Globus pallidus (tissue), 1 donor: ENCODE data around the gene GAB3.

ENCODE experiments used
- DNase-seq: peaks from one replicate; pipeline ENCODE4 v3.0.0-alpha.2; 2015; ENCODE audit warnings: low spot score

The GAB3 gene, protein sequence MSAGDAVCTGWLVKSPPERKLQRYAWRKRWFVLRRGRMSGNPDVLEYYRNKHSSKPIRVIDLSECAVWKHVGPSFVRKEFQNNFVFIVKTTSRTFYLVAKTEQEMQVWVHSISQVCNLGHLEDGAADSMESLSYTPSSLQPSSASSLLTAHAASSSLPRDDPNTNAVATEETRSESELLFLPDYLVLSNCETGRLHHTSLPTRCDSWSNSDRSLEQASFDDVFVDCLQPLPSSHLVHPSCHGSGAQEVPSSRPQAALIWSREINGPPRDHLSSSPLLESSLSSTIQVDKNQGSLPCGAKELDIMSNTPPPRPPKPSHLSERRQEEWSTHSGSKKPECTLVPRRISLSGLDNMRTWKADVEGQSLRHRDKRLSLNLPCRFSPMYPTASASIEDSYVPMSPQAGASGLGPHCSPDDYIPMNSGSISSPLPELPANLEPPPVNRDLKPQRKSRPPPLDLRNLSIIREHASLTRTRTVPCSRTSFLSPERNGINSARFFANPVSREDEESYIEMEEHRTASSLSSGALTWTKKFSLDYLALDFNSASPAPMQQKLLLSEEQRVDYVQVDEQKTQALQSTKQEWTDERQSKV

DNA sequence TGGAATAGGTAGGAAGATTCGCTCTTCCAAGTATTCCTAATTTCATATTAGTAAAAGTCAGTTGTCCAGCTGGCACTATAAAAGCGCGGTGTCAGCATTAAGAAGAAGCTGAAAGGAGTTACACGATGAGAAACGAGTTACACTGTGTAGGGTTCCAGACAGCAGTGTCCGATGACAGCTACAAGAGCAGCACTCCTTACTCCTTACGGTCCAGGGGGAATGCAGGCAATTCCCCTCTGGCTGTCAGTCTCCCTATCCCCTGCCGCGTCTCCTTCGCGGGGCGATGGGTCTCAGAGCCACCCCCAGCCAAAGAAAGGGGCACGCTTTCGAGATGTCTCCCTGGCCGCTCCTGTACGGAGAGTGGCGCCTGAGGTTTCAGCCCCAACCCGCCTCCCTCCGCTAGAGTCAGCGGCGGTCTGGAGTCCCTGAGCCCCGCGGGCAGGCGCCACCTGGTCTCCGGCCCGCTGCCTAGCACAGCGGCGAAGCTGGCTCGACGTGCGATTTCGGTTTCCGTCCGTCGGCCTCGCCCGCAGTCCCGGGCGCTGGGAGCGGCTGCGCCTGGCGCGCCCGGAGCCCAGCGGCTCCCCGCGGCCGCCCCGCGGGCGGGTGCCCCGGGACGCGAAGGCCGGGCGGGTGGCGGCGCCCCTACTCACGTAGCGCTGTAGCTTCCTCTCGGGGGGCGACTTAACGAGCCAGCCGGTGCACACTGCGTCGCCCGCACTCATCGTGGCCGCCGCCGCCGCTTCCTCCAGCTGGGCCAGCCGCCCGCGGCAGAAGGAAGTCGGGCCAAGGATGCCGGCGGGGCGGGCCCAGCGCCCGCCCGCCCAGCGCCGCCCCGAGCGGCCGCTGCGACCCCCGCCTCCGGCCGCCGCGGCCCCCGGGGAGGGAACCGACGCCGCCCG is at the start of gene GAB3:
Gene GAB3, minus strand, starts transcription at position 777 of the 902 bp plus-strand sequence. Its CDS starts 52 bp downstream, at position 725.
- DNase-seq, result no peak

DNA sequence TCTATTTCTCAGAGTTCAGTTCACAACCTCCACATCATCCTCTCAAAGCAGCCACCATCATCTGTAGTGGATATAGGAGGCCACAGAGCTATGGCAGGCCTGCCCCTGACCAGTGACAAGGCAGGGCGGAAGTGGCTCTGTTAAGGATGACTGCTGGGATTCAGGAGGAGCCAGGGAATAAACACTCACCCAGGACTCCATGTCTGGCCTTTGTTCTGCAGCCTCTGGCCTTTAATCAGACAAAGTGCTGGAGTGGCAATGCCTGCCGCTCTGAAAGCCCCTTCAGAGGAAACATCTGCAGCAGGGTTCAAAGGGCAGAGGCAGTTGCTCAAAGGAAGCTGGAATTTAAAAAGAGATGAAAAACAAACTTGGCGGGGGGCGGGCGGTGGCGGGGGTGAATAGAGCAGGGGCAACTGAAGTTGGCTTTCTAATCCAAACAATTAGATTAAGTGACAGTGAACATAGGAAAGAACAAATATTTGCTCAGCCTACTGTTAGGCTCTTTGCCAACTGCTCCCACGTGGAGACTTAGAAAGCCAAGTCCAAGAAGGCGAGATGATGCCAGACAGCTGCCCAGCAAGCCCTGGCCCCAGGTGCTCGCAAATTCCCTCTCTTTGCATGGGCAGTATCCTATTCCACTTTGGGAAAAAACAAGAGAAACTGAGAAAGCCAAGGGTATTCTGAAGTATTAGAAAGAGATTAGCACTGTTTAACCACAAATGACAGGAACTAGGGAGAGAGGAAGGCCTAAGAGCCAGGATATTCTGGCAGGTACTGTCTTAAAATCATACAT is 48.9 kb upstream of the GAB3 start:
- DNase-seq, result no peak

DNA sequence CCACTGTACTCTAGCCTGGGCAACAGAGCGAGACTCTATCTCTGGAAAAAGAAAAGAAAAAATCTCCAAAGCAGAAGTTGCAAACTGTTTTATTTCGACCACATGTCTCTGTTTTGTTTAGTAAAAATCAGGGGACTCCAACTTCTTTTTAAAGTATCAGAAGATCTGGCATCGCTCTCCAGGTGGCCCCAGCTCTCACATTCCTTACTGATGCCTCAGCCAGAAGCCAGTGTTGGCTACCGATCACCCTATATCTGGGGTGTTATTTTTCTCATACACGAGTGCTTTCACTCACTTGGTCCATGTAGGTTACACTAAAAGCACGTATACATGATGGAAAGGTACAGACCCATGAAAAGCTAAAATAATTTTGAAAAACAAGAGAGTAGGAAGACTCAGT is 46.1 kb upstream of the GAB3 start:
- no peak for DNase-seq

DNA sequence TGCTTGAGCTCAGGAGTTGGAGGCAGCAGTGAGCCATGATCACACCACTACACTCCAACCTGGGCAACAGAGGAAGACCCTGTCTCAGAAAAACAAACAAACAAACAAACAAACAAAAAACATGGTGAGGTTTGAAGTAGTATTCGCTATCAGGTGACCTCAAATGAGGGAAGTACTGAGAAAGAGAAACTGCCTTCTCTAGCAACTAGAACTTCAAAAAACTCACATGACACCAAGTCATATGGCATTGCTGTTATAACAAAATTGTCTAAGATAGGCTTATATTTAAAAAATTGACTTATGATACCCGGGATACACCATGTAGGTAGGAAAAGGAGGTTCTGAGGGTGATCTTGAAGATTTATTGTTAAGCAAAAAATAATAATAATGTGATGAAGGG is 44.1 kb upstream of the GAB3 start:
- no peak for DNase-seq

DNA sequence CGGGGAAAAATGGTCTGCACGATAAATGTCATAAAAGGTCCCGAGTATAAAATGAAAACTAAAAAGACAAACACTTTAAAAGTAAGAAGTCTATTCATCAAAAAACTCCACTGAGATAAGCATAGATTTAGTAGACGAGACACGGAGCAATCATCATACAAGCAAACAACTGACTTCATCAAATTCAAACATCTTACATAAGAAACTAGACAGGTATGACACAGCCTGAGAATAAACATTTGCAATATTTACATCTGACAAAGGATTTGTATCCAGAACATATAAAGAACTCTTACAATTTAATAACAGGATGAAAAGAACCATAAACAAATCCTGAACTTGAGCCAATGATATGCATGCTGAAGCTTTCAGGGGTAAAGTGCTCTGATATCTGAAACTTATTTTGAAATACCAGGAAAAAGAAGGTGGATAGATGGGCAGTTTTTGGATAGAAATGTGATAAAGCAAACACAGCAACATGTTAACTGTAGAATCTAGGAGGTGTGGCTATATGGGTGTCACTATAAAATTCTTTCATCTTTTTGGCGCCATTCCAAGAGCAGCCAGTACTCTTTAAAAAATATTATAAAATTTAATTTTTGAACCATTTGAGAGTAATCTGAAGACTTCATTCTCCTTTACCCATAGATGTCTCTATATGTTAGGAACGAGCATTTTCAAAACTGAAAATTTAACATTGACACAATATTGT is 42.4 kb upstream of the GAB3 start:
- DNase-seq, result no peak

DNA sequence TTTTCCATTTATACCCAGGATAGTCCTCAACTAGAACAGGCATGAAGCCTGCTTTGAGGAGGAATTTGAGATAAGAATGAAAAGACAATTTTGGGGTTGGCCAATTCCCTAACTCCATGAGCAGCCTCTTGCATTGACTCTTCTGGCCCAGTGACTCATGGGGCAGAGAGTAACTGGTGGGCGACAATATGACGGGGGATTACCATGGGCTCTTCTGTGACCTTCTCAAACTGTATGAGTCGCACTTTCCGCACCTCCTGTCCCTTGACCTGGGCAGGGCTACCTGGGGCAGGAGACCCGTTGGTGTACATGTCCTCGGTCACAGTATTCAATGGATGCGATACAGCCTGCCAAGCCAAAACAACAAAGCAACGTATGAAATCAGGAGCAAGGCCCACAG is 41.1 kb upstream of the GAB3 start:
- no peak for DNase-seq

DNA sequence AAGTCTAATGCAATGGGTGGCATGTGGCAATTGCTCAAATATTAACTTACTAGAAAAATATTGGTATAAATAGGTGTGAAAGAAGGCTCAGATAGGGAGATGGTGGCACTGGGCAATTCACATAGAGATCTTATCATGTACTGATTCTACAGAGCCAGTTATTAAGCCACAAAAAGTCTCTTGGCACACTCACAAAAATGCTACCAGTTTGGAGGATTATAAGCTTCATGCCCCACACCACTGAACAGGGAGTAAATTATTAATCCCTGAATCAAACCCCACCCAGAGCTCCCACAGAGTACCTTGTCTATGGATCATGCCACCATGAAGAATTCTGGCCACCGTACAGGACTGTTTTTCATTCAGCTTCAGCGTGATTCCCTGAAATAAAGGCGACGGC is 40.6 kb upstream of the GAB3 start:
- no peak for DNase-seq

DNA sequence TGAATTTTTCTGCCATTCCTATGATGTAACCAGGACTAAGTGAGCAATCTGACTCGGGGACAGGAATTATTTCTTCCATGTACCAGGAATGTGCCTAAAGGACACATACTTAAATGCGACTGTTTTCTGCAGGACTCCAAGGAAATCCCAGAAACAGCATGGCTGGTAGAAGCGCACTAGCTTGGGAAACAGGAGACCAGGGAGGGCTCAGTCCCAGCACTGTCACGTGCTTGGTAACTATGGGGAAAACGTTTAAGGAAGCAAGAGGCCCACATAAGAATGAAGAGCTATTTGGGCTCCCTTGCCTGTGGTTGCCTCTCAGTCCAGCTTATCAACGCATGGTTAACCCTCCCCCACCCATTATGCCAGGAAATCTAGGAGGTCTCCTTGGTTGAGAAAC is 34.8 kb upstream of the GAB3 start:
- DNase-seq, result no peak

DNA sequence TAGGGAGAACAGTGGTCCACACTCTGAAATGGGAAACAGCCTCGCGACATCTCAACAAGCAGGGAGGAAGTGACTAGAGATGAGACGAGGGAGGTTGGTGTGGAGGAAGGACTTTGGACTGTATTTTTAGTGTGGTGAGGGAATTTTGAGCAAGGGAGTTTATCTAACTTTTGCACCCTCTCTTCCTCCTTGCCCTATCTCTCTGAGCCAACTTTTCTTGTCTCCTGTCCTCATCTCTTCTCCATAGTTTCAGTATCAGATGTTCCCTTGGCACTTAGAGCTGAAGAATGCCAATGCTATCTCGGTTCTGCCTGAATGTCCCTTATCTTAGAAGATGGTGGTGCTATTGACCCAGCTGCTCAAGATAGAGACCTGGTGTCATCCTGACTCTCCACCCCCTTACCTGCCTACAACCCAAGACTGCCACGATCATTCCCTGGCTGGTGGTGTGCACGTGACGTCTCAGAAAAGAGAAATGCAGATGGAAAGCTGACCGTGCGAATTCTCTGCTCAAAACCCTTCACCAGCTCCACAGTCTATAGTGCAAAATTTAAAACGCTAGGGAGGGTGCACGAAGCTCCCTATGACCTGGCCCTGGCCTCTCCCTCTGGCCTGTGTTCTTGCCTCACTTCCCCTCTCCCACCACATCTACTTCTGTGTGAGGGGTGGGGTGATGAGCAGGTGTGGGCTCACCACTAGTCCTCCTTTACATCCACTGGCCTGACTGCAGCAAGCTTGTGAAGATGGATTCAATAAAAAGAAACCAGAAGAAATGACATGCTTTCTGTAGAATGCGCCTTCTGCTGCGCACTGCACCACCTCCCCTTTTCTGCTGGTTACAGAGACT is 33.5 kb upstream of the GAB3 start:
- no peak for DNase-seq

DNA sequence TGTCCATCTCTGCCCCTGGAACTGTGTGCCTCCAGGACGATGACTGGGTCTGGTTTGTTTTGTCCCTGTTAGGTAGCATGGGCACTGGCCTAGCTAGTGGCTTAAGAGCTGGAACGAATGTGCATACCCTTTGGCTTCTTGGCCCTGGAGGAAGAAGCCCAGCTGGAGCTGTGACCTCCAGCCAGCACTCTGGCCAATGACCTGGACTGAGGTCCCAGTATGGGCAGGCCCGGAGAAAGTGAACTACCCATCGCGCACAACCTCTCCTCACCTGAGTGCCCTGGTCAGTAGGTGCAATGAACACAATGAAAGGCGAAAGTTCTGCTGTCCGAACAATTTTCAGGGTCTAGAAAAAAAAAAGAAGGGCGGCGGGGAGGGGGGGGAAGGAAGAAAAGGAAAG is 30.1 kb upstream of the GAB3 start:
- no peak for DNase-seq

DNA sequence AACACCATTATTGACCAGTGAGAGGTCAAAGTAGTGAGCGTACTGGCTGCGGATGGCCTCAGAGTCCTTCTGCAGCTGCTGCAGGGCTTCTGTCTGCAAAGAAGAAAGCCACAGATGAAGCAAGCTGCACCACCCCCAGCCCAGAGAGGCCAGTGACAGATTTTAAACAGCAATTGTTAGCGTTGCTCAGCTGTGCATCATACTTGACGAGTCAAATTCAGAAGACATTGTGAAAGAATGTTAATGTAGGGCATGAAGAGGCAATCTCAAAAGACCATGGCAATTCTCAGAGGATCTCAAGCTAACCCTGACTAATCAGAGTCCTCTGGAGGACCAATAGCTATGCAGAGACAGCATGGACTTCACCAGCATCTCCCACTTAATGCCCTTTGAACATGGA is 28.4 kb upstream of the GAB3 start:
- no peak for DNase-seq

DNA sequence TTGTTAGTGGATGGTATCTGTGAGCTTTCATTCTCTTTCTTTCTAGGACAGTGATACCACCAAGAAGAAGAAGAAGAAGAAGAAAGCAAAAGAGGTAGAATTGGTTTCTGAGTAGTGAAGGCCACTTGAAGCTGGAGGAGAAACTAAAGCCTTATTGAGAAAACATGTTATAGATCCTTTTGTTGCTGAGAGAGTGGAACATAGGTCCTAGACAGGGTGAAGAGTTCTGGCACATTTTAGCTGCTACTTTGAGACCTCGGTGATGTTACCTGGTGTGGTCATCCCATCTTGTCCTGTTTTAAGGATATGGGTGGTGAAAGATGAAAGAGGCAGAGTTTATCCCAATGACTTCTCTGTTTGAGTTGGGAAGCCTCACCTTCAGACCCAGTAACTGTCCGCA is 25.9 kb upstream of the GAB3 start:
- DNase-seq, result no peak

DNA sequence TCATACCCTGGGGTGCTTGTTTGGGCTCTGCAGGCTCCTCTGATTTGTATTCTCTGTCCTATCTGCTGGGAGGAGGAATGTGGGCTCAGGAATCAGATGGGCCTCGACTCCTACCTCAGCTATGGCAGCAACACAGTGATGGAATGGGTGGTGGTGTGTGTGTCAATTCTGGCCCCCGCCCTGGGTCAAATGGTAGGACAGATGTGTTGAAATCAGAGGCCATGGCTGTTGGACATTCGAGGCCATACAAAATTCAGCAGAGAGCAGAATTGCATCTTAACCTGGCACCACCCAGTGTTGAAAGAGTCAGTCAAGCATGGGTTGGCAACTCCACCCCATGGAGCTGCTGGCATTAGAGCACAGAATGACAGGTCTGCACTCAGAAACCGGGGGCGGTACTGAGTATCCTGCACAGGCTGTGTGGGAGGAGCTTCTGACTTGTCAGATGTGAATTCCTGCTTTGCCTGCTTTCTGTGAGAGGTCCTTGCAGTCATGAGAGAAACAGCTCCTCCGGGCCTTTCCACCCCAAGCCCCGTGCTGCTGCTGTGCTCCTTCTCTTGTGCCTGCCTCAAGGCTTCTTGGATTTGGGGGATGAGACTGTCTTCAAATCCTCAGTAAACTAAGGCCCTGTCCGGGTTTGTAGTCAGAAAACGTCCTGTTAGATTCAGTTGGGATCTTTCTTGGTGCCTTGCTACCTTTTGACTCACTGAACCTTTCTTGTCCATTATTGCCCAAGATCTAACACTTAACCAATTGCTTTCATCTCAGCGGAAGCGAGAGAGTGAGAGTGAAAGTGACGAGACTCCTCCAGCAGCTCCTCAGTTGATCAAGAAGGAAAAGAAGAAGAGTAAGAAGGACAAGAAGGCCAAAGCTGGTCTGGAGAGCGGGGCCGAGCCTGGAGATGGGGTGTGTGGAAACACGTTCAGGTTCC is 24.8 kb upstream of the GAB3 start:
- no peak for DNase-seq

DNA sequence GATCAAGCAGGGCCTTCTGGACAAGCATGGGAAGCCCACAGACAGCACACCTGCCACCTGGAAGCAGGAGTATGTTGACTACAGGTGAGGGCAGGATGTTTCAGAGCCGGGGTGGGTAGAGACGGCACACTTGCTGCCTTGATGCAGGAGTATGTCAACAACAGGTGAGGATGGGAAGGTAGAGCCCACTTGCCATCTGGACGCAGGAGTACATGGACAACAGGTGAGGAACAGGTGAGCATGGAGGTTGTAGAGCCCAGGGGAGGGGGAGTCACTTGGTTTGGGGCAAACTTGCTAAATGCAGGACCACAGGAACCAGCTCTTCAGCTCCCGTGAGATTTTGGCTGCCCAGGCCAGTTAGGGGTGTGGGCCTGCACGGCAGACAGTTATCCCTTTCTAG is 23.7 kb upstream of the GAB3 start:
- no peak for DNase-seq

DNA sequence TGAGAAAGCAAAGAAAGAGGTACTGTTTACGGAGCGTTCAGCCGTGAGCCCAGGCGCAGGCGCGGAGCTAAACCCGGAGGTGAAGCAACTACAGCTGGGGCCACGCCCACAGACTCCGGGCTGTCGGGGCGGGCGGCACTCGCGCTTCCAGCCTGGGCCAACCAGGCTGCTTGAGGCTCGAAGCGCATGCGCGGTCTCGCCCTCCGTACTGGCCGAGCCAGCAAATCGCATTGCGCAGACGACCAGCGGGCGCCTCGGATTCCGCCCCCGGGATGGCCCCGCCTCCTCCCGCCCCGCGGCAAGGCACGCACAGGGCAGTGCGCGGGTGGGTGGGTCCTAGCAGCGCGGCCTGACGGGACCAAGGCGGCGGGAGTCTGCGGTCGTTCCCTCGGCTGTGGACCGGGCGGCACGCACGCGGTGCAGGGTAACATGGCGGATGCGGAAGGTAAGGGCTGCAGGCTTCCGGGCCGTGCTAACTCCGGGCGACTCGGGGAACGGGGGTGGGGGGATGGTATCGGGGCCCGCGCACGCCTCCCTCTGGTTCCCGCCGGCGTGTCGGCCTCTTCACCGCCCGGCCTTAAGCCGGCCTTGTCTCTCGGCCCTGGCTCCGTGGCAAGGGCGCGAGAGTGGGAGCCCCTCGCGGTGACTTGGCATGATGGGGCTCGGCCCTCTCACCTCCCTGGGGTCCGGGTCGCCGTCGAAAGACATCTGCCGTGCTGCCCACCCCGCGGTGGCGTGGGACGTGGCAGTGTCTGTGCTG is 11.8 kb upstream of the GAB3 start, which contains the start of gene DKC1:
Gene DKC1, plus strand, starts transcription at position 328 of the 760 bp plus-strand sequence. Its CDS starts 102 bp downstream, at position 430.
- peak; percentile 93 for DNase-seq

DNA sequence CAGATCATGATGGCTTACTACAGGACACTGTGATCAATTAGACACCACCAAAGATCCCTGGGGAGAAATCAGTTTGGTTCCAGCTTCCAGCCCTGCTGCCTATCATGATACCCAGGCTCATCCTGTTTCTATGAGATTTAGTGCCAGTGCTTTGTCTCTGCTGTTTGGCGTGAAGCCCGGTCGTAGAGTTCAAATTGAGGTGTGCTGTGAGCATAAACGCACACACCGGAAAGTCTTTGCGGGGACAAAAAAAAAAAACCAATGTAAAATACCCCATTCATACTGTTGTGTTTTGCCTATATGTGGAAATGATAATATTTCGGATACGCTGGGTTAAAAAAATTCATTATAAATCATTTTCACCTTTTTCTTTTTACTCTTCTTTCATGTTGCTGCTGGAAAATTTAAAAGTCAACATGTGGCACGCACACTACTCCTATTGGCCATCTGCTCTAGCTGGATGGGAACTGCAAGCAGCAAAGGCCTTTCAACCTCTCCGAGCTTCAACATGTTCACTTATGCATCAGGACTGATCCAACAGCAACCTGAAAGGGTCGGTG is 11.2 kb upstream of the GAB3 start:
- no peak for DNase-seq

DNA sequence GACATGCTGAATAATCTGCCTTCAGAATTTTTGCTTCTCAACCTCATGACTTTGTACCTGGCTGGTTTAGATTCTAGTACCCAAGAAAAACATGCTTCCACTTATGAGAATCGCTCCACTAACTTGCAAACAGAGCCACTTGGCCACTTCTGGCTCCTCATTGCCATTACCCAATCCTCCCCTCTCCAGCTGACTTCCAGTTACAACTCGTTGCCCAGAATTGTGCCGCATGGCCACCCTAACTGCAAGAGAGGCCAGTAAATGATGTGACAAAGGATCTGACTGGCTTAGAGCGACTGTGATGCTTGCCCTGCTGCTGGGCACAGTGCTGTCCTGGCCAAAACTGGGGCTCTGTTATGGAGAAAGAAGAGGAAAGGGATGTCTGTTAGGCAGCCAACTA is 7.8 kb upstream of the GAB3 start:
- DNase-seq, result no peak

DNA sequence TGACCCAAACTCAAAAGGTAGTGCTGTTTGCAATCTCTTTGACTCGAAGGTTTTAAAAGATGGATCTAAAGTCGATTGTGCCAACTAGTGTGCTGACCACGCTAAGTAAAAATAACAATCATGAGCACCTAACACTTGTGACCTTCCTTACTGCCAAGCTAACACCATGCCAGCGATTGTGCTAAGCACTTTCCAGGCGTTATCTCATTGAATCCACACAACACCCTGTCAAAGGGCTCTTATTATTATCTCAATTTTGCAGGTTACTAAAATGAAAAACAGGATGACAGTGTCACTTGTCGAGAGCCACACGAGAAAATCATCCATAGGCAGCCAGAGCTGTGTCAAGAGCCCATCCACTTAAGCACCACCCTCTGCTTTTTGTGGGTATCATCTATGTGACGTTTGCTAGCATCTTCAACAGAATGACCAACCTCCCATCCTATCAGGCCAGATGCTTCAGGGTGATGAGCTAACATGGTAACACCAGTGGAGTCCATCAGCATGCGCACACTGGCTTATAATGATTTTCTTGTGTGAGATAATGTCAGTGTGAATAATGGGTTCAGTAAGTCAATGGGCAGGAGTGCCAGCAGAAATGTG is 893 bp upstream of the GAB3 start:
- DNase-seq, result no peak
